Adrenal gland (tissue), 12 donors: ENCODE results near the gene MAGI2. TPM values are rescaled to one million over a fixed set of nuclear protein-coding genes. Genes with fewer than 3 reads are reported as not detected.

Experiments used
- DNase-seq, 7 donors: peaks; one replicate each; pipeline ENCODE4 v3.0.0-alpha.2; 2019 to 2020
- H3K27ac ChIP-seq, 5 donors: fragments of 200-600 bp; sonication (generic) in 4 of 5; 1 replicate in 3 of 5; 2 replicates in 2 of 5; pipeline versions ENCODE4 v1.5.1 to v1.8.0; 2016 to 2020; ENCODE audit warnings: mild to moderate bottlenecking in 1 of 5
- H3K27me3 ChIP-seq: fragments of 200-600 bp; 2 replicates; pipeline ENCODE4 v1.8.0; 2021
- H3K36me3 ChIP-seq, 2 donors: fragments of 200-600 bp; replicated peaks in 1 of 2; 1 replicate in 1 of 2; 2 replicates in 1 of 2; pipeline versions ENCODE4 v1.5.1 to v1.8.0; 2018 to 2022
- H3K4me1 ChIP-seq, 2 donors: fragments of 200-600 bp; replicated peaks in 1 of 2; 1 replicate in 1 of 2; 2 replicates in 1 of 2; pipeline versions ENCODE4 v1.5.1 to v1.8.0; 2018 to 2021
- H3K4me3 ChIP-seq, 4 donors: fragments of 200-600 bp; sonication (generic) in 3 of 4; one replicate each; pipeline ENCODE4 v1.5.1; 2016 to 2018
- H3K9me3 ChIP-seq, 3 donors: fragments of 200-600 bp; sonication (generic) in 1 of 3; replicated peaks in 1 of 3; 1 replicate in 2 of 3; 2 replicates in 1 of 3; pipeline versions ENCODE4 v1.5.1 to v1.8.0; 2016 to 2021
- POLR2A ChIP-seq, 2 donors: fragments of 450-650 bp; IDR thresholded peaks; one replicate each; pipeline ENCODE4 v1.6.1; 2017; ENCODE audit warnings: antibody characterized with exemption in 2 of 2, mild to moderate bottlenecking in 2 of 2, moderate library complexity in 1 of 2
- WGBS, 4 donors: extraction: QIAGEN DNeasy Blood & Tissue Kit in 2 of 4; methylation state at CpG; one replicate each; pipeline versions ENCODE4 v1.1.5 to v1.1.7; 2013 to 2017; 5-methylcytosine and 5-hydroxymethylcytosine counted together
- intact Hi-C, 2 donors: fragments of 100-400 bp; cut with DNase I; formaldehyde crosslinking; loops; one replicate each; pipeline versions ENCODE4 v1.14.1 to v1.15.0; 2022 to 2023
- polyA plus RNA-seq, 3 donors: library from polyadenylated mRNA; stranded (reverse); fragments of 200-250 nt in 2 of 3; fragments of 350-450 nt in 1 of 3; fragmentation: Illumina TruSeq in 1 of 3; extraction: RNeasy Lipid Tissue Mini Kit (QIAGEN cat#74804) in 1 of 3; gene quantifications; one replicate each; pipeline ENCODE4 v1.2.3, GENCODE V29; 2013 to 2014
- total RNA-seq, 9 donors: library from RNA; depleted of rRNA in 4 of 9; stranded (reverse); fragments of >200 nt in 4 of 9; fragments of 120-200 nt in 1 of 9; fragmentation: NEBNext Ultra II Directional in 1 of 9; extraction: Animal tissue kit (Norgen Biotek cat#: 25700) in 1 of 9; gene quantifications; one replicate each; pipeline versions ENCODE4 v1.1.0 to v1.2.4, GENCODE V29; 2013 to 2023
- TF ChIP-seq, protein P1 (sequence below), 6 experiments: fragments of 450-650 bp in 4 of 6; fragments of 200-600 bp in 2 of 6; sonication (generic) in 1 of 6; IDR thresholded peaks; 1 replicate in 5 of 6; 2 replicates in 1 of 6; pipeline versions ENCODE4 v1.5.1 to v1.8.0; 2016 to 2021; ENCODE audit warnings: antibody characterized with exemption in 6 of 6, mild to moderate bottlenecking in 2 of 6, moderate library complexity in 1 of 6
- donor health status: healthy with polysubstance abuse.
- donor health status: Bipolar disorder and iron deficiency.
- donor health status: DM: yes; HTN: yes; CAD: no.
- donor health status: DM: no; HTN: no; CAD: no.
- donor health status: DM: no; HTN: no; CAD: no.
- donor health status: DM: yes; HTN: yes; CAD: no.

MAGI2 gene
- total and polyA plus RNA-seq, 12 donors = 3.2 to 37.1 (median 17.1) TPM

DNA sequence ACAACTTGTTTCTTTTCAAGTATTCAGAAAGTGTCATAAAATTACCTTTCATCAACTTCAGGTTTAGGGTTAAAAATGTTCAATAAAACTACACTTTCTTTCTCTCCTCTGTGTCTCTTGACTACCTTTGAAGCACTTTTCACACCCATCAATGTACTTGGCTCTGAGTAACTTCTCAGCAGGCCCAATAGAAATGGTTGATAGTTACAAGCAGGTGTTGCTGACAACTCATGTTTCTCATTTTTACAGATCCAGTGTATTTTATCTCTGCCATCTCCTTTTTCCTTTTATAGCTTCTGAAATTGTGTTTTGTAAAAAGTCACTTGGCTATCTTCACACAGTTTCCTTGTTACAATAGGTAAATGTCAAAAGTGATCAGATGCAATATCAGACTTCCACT lies 1306.9 kb downstream of the MAGI2 start:
- no peak for TF ChIP-seq POLR2A (IDR thresholded peaks at IDR 0.05)
- TF ChIP-seq, protein P1, sequence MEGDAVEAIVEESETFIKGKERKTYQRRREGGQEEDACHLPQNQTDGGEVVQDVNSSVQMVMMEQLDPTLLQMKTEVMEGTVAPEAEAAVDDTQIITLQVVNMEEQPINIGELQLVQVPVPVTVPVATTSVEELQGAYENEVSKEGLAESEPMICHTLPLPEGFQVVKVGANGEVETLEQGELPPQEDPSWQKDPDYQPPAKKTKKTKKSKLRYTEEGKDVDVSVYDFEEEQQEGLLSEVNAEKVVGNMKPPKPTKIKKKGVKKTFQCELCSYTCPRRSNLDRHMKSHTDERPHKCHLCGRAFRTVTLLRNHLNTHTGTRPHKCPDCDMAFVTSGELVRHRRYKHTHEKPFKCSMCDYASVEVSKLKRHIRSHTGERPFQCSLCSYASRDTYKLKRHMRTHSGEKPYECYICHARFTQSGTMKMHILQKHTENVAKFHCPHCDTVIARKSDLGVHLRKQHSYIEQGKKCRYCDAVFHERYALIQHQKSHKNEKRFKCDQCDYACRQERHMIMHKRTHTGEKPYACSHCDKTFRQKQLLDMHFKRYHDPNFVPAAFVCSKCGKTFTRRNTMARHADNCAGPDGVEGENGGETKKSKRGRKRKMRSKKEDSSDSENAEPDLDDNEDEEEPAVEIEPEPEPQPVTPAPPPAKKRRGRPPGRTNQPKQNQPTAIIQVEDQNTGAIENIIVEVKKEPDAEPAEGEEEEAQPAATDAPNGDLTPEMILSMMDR (IDR thresholded peaks at IDR 0.05) = no peak
- no peaks in the 10 kb centered on the region for H3K9me3 ChIP-seq
- intact Hi-C loops = no loop called here
- H3K27ac ChIP-seq = no peak overlapping the region
- H3K36me3 ChIP-seq = no peaks in the 10 kb centered on the region
- peaks cover 18 to 23% of the 10 kb centered on the region in 2 donors for H3K4me1 ChIP-seq
- DNase-seq = no peak
- H3K4me3 ChIP-seq = no peak overlapping the region
- no peaks in the 10 kb centered on the region for H3K27me3 ChIP-seq

GRCh38 chr7:78143661-78144060 lies 1309.8 kb downstream of the MAGI2 start:
- 90 to 96% (median 94%) methylated on average over 2 of the region's 2 CpGs for WGBS, 4 donors
- H3K4me1 ChIP-seq = peaks cover 4 to 16% of the 10 kb centered on the region in 2 donors
- DNase-seq = no peak
- no peak overlapping the region for H3K4me3 ChIP-seq
- no peaks in the 10 kb centered on the region for H3K36me3 ChIP-seq
- TF ChIP-seq, protein P1 (IDR thresholded peaks at IDR 0.05) = no peak
- no peak for TF ChIP-seq POLR2A (IDR thresholded peaks at IDR 0.05)
- H3K9me3 ChIP-seq = no peaks in the 10 kb centered on the region
- intact Hi-C loops = no loop called here
- no peak overlapping the region for H3K27ac ChIP-seq
- H3K27me3 ChIP-seq = no peaks in the 10 kb centered on the region

DNA sequence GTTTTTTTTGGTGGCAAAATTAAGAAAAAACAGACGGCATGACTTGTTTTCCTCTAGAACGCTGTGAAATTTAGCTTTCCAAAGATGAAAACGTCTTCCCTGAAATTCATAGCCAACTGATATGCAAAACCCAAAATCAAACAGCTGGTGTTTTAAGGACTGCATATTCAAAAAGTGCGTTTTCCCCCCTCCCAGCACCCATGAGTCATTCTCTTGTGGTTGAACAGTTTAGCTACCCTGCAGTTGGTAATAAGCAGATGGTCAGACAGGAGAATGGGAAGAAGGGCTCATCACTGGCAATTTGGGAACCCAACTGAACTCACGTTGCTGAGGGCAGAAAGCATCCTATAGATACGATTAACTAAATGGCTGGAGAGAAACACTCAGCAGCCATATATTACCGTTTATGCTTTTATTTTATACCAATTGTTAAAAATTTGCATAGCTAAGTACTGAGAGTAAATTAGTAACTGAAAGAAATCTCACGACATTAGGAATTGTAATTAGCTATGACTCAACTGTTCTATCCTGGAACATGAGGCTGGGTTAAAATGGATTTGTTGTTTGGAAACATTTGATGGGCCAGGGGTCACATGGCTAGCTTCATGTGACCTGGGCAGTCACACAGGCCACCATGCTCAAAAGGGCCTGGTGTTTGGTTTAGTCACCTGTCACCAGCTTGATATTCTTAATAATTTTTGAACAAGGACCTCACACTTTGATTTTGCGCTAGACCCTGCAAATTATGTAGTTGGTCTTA lies 1311.8 kb downstream of the MAGI2 start:
- intact Hi-C loops = no loop called here
- Histone ChIP-seq H3K4me1 (peaks cover 0 to 12% of the 10 kb centered on the region in 2 donors), H3K9me3 (no peaks in the 10 kb centered on the region), H3K36me3 (no peaks in the 10 kb centered on the region), H3K4me3 (no peak overlapping the region), H3K27ac (no peak overlapping the region), H3K27me3 (no peaks in the 10 kb centered on the region)
- WGBS, 4 donors = 89 to 93% (median 90%) methylated on average over 9 of the region's 9 CpGs
- DNase-seq = no peak
- no peak for TF ChIP-seq POLR2A (IDR thresholded peaks at IDR 0.05)
- TF ChIP-seq, protein P1 (IDR thresholded peaks at IDR 0.05) = no peak

DNA sequence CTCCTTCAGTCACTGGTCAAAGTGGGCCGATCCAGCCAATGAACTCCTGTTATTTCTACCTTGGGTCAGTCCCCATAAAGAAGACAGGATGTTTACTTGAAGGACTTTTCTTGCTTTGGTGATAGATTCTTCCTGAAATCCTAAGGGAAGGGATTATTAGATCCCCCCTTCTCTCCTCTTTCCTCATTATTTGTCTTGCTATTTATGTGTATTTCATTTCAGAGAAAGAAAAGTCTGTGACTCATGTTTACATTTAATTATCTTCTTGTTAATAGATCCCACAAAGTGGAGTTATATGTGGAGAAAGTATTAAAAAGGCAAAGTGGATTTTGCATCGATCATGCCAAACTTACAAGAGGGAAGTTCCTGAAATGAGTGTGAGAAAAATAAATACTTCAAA lies 1313.4 kb downstream of the MAGI2 start:
- intact Hi-C loops = no loop called here
- H3K27ac ChIP-seq = no peak overlapping the region
- no peaks in the 10 kb centered on the region for H3K27me3 ChIP-seq
- TF ChIP-seq POLR2A (IDR thresholded peaks at IDR 0.05) = no peak
- peaks cover 0 to 12% of the 10 kb centered on the region in 2 donors for H3K4me1 ChIP-seq
- H3K9me3 ChIP-seq = no peaks in the 10 kb centered on the region
- H3K4me3 ChIP-seq = no peak overlapping the region
- no peak for DNase-seq
- WGBS, 4 donors = 86 to 97% (median 90%) methylated on average over 2 of the region's 2 CpGs
- H3K36me3 ChIP-seq = no peaks in the 10 kb centered on the region

DNA sequence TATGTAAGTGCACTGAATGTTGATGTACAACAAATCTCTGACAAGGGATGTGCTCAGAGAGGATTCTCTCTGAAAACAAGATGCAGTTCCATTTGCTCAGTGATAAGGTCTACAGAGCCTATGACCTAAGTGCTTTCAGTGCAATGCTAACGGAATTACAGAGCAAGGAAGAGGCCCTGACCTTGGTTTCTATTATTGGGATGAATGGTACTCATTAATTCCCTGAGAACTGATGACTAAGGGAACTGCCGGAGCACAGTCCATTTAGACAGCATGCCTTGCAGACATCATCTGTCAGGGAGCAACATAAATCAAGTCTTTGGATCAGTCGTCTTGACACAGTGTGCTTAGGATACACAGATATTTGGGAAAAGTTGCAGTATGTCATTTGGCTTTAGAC lies 1314.1 kb downstream of the MAGI2 start:
- Histone ChIP-seq H3K4me3 (no peak overlapping the region), H3K4me1 (peaks cover 0 to 12% of the 10 kb centered on the region in 2 donors), H3K9me3 (no peaks in the 10 kb centered on the region), H3K36me3 (no peaks in the 10 kb centered on the region), H3K27me3 (no peaks in the 10 kb centered on the region), H3K27ac (no peak overlapping the region)
- WGBS, 4 donors = 13 to 22% (median 18%) methylated on average over 3 of the region's 3 CpGs
- intact Hi-C loops = no loop called here
- no peak for TF ChIP-seq POLR2A (IDR thresholded peaks at IDR 0.05)
- TF ChIP-seq, protein P1 (IDR thresholded peaks at IDR 0.05) = no peak
- peak; percentile 15 to 59 (median 42) for DNase-seq
